Lower leg skin (tissue), 3 donors: ENCODE data around the gene P4HTM.

Experiments
- POLR2A ChIP-seq, 2 donors: fragments of 450-650 bp; IDR thresholded peaks; one replicate each; pipeline ENCODE4 v1.6.1; 2016 to 2017; ENCODE audit warnings: antibody characterized with exemption in 2 of 2, mild to moderate bottlenecking in 1 of 2, moderate library complexity in 1 of 2
- TF ChIP-seq, protein P1 (sequence below), 3 donors: fragments of 450-650 bp; IDR thresholded peaks; one replicate each; pipeline ENCODE4 v1.5.1; 2016; ENCODE audit warnings: antibody characterized with exemption in 3 of 3, mild to moderate bottlenecking in 3 of 3, moderate library complexity in 2 of 3

DNA sequence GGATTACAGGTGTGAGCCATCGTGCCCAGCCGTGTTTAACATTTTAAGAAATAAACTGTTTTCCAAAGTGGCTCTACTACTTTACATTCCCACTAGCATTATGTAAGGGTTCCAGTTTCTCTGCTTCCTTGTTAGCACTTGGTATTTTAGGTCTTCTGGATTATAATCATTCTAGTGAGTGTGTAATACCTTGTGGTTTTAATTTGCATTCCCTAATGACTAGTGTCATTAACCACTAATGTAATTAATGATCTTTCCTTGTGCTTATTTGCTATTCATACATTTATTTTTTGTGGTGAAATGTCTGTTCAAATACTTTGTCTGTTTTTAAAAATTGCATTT, 40.7 kb upstream of the P4HTM start:
- TF ChIP-seq POLR2A (IDR thresholded peaks at IDR 0.05) = no peak
- TF ChIP-seq, protein P1, sequence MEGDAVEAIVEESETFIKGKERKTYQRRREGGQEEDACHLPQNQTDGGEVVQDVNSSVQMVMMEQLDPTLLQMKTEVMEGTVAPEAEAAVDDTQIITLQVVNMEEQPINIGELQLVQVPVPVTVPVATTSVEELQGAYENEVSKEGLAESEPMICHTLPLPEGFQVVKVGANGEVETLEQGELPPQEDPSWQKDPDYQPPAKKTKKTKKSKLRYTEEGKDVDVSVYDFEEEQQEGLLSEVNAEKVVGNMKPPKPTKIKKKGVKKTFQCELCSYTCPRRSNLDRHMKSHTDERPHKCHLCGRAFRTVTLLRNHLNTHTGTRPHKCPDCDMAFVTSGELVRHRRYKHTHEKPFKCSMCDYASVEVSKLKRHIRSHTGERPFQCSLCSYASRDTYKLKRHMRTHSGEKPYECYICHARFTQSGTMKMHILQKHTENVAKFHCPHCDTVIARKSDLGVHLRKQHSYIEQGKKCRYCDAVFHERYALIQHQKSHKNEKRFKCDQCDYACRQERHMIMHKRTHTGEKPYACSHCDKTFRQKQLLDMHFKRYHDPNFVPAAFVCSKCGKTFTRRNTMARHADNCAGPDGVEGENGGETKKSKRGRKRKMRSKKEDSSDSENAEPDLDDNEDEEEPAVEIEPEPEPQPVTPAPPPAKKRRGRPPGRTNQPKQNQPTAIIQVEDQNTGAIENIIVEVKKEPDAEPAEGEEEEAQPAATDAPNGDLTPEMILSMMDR (IDR thresholded peaks at IDR 0.05) = no peak
